Cardiac muscle cell (in vitro differentiated cells and primary cell): ENCODE results near the gene MATN3. TPM values are rescaled to one million over a fixed set of nuclear protein-coding genes. Genes with fewer than 3 reads are reported as not detected.

ENCODE experiments used
- DNase-seq, 2 donors: peaks; one replicate each; pipeline versions ENCODE4 v3.0.0 to v3.0.0-alpha.2; 2010 to 2017; ENCODE audit warnings: low read depth in 1 of 2, low spot score in 1 of 2
- H3K27ac ChIP-seq: fragments of 200-600 bp; sonication (generic); 2 replicates; pipeline ENCODE4 v1.5.1; 2016
- H3K27me3 ChIP-seq: fragments of 200-600 bp; sonication (generic); 2 replicates; pipeline ENCODE4 v1.6.0; 2016; ENCODE audit warnings: control low read depth
- H3K36me3 ChIP-seq: fragments of 200-600 bp; sonication (generic); 2 replicates; pipeline ENCODE4 v1.5.1; 2016; ENCODE audit warnings: control low read depth
- H3K4me1 ChIP-seq: fragments of 200-600 bp; sonication (generic); 2 replicates; pipeline ENCODE4 v1.8.1; 2017; ENCODE audit warnings: low read depth, mild to moderate bottlenecking, mixed run types
- H3K4me3 ChIP-seq: fragments of 200-600 bp; sonication (generic); 2 replicates; pipeline ENCODE4 v1.5.1; 2016; ENCODE audit warnings: mild to moderate bottlenecking
- H3K9me3 ChIP-seq: fragments of 200-600 bp; sonication (generic); 2 replicates; pipeline ENCODE4 v1.5.1; 2017; ENCODE audit warnings: low read depth, mild to moderate bottlenecking, control low read depth
- polyA plus RNA-seq: library from polyadenylated mRNA; unstranded; fragments of >200 nt; fragmentation: Nextera tagmentation; extraction: Ambion mirVana; gene quantifications from 2 replicates; pipeline ENCODE4 v1.2.1, GENCODE V29; 2016
- total RNA-seq: library from RNA; depleted of rRNA; stranded (reverse); fragments of >200 nt; gene quantifications from 2 replicates; pipeline ENCODE4 v1.2.3, GENCODE V29; 2016
- TF ChIP-seq, protein P1 (sequence below): IDR thresholded peaks from 2 replicates; pipeline ENCODE4 v1.5.1; 2012; ENCODE audit warnings: low read depth, mild to moderate bottlenecking, low read length

MATN3 gene
- total and polyA plus RNA-seq, 2 experiments from 2014 or later, result 3.8 to 4.8 TPM

DNA sequence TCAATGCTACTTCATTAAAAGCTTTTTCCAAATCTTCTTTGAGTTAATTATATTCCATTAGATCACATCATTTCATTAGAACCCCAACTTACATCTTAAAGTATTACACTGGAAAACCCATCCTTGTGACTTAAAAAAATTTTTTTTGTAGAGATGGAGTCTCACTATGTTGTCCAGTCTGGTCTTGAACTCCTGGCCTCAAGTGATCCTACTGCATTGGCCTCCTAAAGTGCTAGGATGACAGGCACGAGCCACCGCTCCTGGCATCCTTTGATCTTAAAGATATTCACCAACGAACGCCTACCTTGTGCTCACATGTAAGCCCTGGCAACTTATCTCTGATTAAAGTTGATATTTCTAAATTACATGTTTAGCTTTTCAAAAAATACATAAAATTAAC is 32.3 kb upstream of the MATN3 start:
- no peaks in the 10 kb centered on the region for H3K9me3 ChIP-seq
- peaks cover 12% of the 10 kb centered on the region for H3K36me3 ChIP-seq
- no peak overlapping the region for H3K4me3 ChIP-seq
- peak overlapping the region; percentile 47 for H3K27ac ChIP-seq
- DNase-seq, result no peak
- no peaks in the 10 kb centered on the region for H3K27me3 ChIP-seq
- TF ChIP-seq, protein P1, sequence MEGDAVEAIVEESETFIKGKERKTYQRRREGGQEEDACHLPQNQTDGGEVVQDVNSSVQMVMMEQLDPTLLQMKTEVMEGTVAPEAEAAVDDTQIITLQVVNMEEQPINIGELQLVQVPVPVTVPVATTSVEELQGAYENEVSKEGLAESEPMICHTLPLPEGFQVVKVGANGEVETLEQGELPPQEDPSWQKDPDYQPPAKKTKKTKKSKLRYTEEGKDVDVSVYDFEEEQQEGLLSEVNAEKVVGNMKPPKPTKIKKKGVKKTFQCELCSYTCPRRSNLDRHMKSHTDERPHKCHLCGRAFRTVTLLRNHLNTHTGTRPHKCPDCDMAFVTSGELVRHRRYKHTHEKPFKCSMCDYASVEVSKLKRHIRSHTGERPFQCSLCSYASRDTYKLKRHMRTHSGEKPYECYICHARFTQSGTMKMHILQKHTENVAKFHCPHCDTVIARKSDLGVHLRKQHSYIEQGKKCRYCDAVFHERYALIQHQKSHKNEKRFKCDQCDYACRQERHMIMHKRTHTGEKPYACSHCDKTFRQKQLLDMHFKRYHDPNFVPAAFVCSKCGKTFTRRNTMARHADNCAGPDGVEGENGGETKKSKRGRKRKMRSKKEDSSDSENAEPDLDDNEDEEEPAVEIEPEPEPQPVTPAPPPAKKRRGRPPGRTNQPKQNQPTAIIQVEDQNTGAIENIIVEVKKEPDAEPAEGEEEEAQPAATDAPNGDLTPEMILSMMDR, result no peak
- H3K4me1 ChIP-seq, result peaks cover 29% of the 10 kb centered on the region

DNA sequence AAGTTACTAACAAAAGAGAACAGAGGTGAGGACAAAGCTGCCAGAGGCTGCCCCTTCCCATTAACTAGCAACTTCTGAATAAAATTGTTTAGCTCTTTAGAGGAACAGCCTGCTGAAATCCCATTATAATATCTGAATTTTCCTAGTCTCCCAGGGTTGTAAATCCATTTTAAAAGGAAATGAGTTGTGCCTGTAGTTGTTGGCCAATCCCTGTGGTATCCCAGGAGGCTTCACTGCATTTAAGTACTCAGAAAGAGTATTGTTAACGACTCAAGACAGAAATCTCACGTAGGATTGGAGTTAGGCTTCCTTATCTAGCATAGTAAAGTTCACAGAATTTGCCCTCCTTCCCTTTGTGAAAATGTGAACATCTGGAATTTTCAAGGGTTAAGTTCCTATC is 30.1 kb upstream of the MATN3 start:
- DNase-seq, result peak in 1 of 2 donors; percentile 60
- Histone ChIP-seq H3K27me3 (no peaks in the 10 kb centered on the region), H3K36me3 (peaks cover 27% of the 10 kb centered on the region), H3K9me3 (no peaks in the 10 kb centered on the region), H3K4me1 (peaks cover 17% of the 10 kb centered on the region), H3K4me3 (no peak overlapping the region), H3K27ac (peak overlapping the region; percentile 8)
- TF ChIP-seq, protein P1, result no peak

DNA sequence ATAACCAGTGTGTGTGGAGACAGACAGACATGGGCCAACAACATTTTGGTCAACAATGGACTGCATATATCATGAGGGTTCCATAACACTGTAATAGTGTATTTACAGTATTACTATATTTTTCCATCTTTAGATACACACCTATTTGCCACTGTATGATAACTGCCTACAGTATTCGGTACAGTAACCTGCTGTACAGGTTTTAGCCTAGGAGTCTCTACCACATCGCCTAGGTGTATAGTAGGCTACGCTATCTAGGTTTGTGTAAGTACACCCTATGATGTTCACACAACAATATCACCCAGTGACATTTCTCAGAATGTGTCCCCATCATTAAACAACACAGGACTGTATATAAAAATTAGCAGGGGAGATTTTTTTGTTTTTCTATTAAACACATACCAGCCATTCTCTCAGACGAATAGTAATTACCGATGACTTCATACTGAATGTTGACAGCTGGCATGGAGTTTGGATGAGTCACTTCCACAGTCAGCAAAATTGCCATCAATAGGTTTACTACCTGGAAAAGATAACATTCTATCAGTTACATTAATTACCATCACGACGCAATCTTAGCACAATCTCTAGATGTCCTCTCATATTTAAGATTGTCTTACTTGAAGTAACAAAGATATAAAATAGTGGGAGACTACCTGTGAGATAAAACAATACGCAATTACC is 28.2 kb upstream of the MATN3 start:
- TF ChIP-seq, protein P1, result no peak
- Histone ChIP-seq H3K27ac (no peak overlapping the region), H3K4me1 (peaks cover 33% of the 10 kb centered on the region), H3K4me3 (no peak overlapping the region), H3K9me3 (no peaks in the 10 kb centered on the region), H3K36me3 (peaks cover 36% of the 10 kb centered on the region), H3K27me3 (no peaks in the 10 kb centered on the region)
- DNase-seq, result peak in 1 of 2 donors; percentile 25

DNA sequence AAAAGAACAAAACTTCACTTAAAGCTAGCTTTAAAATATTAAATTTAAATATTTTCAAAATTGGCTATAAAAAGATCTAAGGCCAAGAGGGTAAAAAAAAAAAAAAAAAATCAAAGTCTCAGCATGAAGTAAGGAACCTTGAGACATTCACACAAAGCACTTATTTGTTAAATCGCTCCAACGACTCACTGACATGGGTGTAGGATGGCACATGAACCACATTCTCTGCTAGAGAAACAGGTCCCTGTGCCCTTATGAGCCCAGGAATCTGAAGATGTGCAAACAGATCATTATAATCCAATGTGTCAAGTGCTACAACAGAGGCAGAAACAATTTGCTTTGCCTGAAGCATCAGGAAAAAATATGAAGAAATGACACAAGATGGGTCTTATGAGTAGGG is 25.2 kb upstream of the MATN3 start:
- Histone ChIP-seq H3K27ac (peak overlapping the region; percentile 97), H3K9me3 (no peaks in the 10 kb centered on the region), H3K36me3 (peaks cover 58% of the 10 kb centered on the region), H3K4me1 (peaks cover 53% of the 10 kb centered on the region), H3K4me3 (no peak overlapping the region), H3K27me3 (no peaks in the 10 kb centered on the region)
- DNase-seq, result no peak
- TF ChIP-seq, protein P1, result no peak

DNA sequence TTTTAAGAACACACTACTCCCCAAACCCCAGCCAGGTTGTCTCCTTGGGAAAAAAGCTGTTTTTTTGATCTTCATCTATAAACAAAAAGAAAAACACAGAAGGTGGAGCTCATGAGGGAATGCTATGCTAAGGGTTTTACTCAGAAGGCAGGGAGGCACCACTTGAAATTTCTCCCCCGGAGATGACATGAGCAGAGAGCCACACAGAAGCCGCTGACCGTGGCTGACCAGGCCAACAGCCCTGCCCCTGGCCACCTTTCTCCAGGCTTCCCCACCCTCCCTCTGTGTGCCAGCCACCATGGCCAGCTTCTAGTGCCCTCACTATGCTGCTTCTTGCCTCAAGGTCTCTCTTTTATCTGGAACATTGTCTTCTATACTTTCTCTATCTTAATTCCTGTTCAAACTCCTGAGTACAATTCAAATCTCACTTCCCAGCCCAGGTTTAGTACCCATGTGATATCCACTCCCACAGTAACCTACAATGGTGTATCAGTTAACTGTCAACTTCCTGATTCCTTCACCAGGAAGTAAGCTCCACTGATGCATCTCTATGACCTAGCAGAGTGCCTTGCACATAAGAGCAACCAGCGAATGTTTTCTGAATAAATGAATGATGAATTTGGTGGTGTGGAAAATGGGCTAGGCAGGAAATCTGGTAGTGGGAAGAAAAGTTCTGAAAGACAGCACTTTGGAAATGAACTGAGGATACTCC is 23.6 kb upstream of the MATN3 start:
- Histone ChIP-seq H3K27ac (peak overlapping the region; percentile 97), H3K9me3 (no peaks in the 10 kb centered on the region), H3K4me3 (no peak overlapping the region), H3K36me3 (peaks cover 74% of the 10 kb centered on the region), H3K27me3 (no peaks in the 10 kb centered on the region), H3K4me1 (peaks cover 50% of the 10 kb centered on the region)
- DNase-seq, result peak in 1 of 2 donors; percentile 57
- TF ChIP-seq, protein P1, result no peak
